Heart right ventricle (tissue), 16 donors: ENCODE measurements around the gene RXYLT1. TPM values are rescaled to one million over a fixed set of nuclear protein-coding genes. Genes with fewer than 3 reads are reported as not detected.

Source experiments
- ATAC-seq, 8 donors: fragments of 200-7000 bp; cut with Tn5 transposase; one replicate each; pipeline ENCODE4 v1.9.1; 2020; ENCODE audit warnings: mild to moderate bottlenecking in 8 of 8, moderate library complexity in 8 of 8, moderate number of reproducible peaks in 1 of 8
- DNase-seq, 2 donors: peaks; one replicate each; pipeline ENCODE4 v3.0.0-alpha.2; 2020
- H3K27ac ChIP-seq, 10 donors: fragments of 200-600 bp; sonication (generic) in 2 of 10; one replicate each; pipeline versions ENCODE4 v1.5.0 to v1.8.0; 2020 to 2022; ENCODE audit warnings: mild to moderate bottlenecking in 3 of 10
- H3K27me3 ChIP-seq, 7 donors: fragments of 200-600 bp; one replicate each; pipeline ENCODE4 v1.8.0; 2021 to 2022; ENCODE audit warnings: mild to moderate bottlenecking in 2 of 7
- H3K36me3 ChIP-seq, 9 donors: fragments of 200-600 bp; sonication (generic) in 1 of 9; one replicate each; pipeline versions ENCODE4 v1.5.0 to v1.8.0; 2020 to 2022; ENCODE audit warnings: mild to moderate bottlenecking in 2 of 9
- H3K4me1 ChIP-seq, 9 donors: fragments of 200-600 bp; sonication (generic) in 1 of 9; one replicate each; pipeline versions ENCODE4 v1.5.0 to v1.8.0; 2020 to 2022; ENCODE audit warnings: mild to moderate bottlenecking in 4 of 9
- H3K4me3 ChIP-seq, 10 donors: fragments of 200-600 bp; sonication (generic) in 2 of 10; one replicate each; pipeline versions ENCODE4 v1.5.0 to v1.8.0; 2020 to 2022; ENCODE audit warnings: mild to moderate bottlenecking in 7 of 10, moderate library complexity in 2 of 10
- H3K9me3 ChIP-seq, 11 donors: fragments of 200-600 bp in 10 of 11; sonication (generic) in 2 of 11; one replicate each; pipeline versions ENCODE4 v1.5.0 to v1.8.0; 2013 to 2022; ENCODE audit warnings: mild to moderate bottlenecking in 2 of 11, control low read depth in 1 of 11, moderate library complexity in 1 of 11
- WGBS, 2 donors: extraction: QIAGEN DNeasy Blood & Tissue Kit; methylation state at CpG; one replicate each; pipeline ENCODE4 v1.1.7; 2013; ENCODE audit warnings: inconsistent platforms in 1 of 2; 5-methylcytosine and 5-hydroxymethylcytosine counted together
- intact Hi-C, 10 donors: fragments of 100-400 bp; cut with DNase I; formaldehyde crosslinking; loops; one replicate each; pipeline versions ENCODE4 v1.11.1 to v1.14.2; 2022
- polyA plus RNA-seq, 2 donors: library from polyadenylated mRNA; stranded (reverse); fragments of 200-250 nt; gene quantifications; one replicate each; pipeline ENCODE4 v1.2.3, GENCODE V29; 2013
- total RNA-seq, 10 donors: library from RNA; stranded (reverse); fragmentation: NEBNext Ultra II Directional in 3 of 10; extraction: Animal tissue kit (Norgen Biotek cat#: 25700) in 3 of 10; gene quantifications; one replicate each; pipeline versions ENCODE4 v1.2.1 to v1.2.4, GENCODE V29; 2021 to 2023
- TF ChIP-seq, protein P1 (sequence below), 9 donors: fragments of 200-600 bp; sonication (generic) in 2 of 9; IDR thresholded peaks; one replicate each; pipeline versions ENCODE4 v1.5.0 to v1.8.0; 2021 to 2022; ENCODE audit warnings: antibody characterized with exemption in 9 of 9, mild to moderate bottlenecking in 5 of 9, moderate library complexity in 1 of 9
- donor health status: Arrhythmogenic right ventricular cardiomyopathy.
- donor health status: ischemic (EF 13 %, LVEDD 7.1; RV severe dilation, severe dysfunction).
- donor health status: healthy with polysubstance abuse.
- donor health status: DM: no; HTN: yes; CAD: no.
- donor health status: DM: no; HTN: no; CAD: no.
- donor health status: ischemic (EF 25% LVEDD 6.9; RV normal size, moderate dysfunction).
- donor health status: ischemic (EF 25% LVEDD 5.7; RV mildly dilated, moderate dysfunction).
- donor health status: healthy.
- donor health status: DM: yes; HTN: yes; CAD: no.
- donor health status: Ischemic cardiomyopathy.
- donor health status: ischemic (EF 35%, LVEDD 5.7; RV mildly dilated, moderate dysfunction).
- donor health status: nonischemic (EF 11% LVEDD 7.7; RV severe dilation, severe dysfunction).
- donor health status: DM: yes; HTN: yes; CAD: no.
- donor health status: PGD.
- donor health status: ischemic (EF 29% LVEDD 5.4; RV normal size, mild dysfunction).
- donor health status: nonischemic (EF 23%, LVEDD 6.1; RV moderate dilation, normal function).

Gene RXYLT1
- total and polyA plus RNA-seq, 12 donors, result 5.1 to 20.8 (median 16.8) TPM

DNA sequence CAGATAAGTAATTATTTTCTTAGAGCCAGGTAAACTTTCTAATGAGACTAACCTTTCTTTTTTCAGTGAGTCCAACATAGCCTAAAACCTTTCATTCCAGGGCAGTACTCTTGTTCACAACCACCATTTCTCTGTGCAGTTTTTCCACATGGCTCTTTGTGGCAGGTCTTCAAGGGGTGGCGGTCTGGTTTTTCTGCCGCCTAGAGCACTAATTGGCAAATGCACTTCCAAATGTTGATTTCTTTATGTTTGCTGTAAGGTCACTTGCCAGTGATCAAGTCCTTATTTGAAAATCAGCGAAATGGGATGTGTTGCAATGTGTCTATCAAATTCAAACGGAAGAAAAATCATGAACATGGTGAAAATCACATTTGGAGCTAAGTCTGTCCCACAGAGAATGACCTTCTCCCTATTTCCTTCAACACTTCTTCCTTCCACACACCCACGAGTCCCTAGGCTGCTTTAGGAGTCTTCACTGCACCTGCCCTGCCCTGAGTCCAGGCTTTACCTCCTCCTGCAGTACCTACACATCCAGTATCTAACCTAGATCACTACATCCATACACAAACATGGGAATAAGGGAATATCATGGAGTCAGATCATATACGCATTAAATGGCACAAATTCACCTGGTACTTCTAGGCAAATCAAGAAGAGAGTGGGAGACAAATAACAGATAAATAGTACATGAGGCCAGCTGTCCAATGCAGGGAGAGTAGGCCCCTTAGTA, 66.7 kb downstream of the RXYLT1 start:
- TF ChIP-seq, protein P1, sequence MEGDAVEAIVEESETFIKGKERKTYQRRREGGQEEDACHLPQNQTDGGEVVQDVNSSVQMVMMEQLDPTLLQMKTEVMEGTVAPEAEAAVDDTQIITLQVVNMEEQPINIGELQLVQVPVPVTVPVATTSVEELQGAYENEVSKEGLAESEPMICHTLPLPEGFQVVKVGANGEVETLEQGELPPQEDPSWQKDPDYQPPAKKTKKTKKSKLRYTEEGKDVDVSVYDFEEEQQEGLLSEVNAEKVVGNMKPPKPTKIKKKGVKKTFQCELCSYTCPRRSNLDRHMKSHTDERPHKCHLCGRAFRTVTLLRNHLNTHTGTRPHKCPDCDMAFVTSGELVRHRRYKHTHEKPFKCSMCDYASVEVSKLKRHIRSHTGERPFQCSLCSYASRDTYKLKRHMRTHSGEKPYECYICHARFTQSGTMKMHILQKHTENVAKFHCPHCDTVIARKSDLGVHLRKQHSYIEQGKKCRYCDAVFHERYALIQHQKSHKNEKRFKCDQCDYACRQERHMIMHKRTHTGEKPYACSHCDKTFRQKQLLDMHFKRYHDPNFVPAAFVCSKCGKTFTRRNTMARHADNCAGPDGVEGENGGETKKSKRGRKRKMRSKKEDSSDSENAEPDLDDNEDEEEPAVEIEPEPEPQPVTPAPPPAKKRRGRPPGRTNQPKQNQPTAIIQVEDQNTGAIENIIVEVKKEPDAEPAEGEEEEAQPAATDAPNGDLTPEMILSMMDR (IDR thresholded peaks at IDR 0.05), result no peak
- WGBS, 2 donors, result 84 to 88% methylated on average over 6 of the region's 6 CpGs
- no peak for ATAC-seq
- peaks cover 0 to 45% (median 13%) of the 10 kb centered on the region in 9 donors for H3K4me1 ChIP-seq
- no peak overlapping the region for H3K27ac ChIP-seq
- no peaks in the 10 kb centered on the region for H3K27me3 ChIP-seq
- no peaks in the 10 kb centered on the region for H3K36me3 ChIP-seq
- H3K4me3 ChIP-seq, result peak overlapping the region in 7 of 10 donors; percentile 68 to 98 (median 92)
- no peak for DNase-seq
- no peaks in the 10 kb centered on the region for H3K9me3 ChIP-seq
- intact Hi-C loops, result loop anchor here in 6 of 10 donors (5.0 to 10.0 kb wide), 7 partner anchors 98 to 558 kb away; partner anchors contain the start of gene XPOT (in 1 of the 6)

GRCh38 chr12:63848450-63848849, 68.7 kb downstream of the RXYLT1 start:
- intact Hi-C loops, result loop anchor here in 6 of 10 donors (5.0 to 10.0 kb wide), 7 partner anchors 96 to 556 kb away; partner anchors contain the start of gene XPOT (in 1 of the 6)
- ATAC-seq (no peak), DNase-seq (no peak)
- H3K9me3 ChIP-seq, result no peaks in the 10 kb centered on the region
- H3K4me3 ChIP-seq, result no peak overlapping the region
- H3K36me3 ChIP-seq, result no peaks in the 10 kb centered on the region
- WGBS, 2 donors, result 74 to 79% methylated on average over 4 of the region's 4 CpGs
- TF ChIP-seq, protein P1 (IDR thresholded peaks at IDR 0.05), result no peak
- H3K27ac ChIP-seq, result no peak overlapping the region
- peaks cover 0 to 39% (median 13%) of the 10 kb centered on the region in 9 donors for H3K4me1 ChIP-seq
- H3K27me3 ChIP-seq, result no peaks in the 10 kb centered on the region

DNA sequence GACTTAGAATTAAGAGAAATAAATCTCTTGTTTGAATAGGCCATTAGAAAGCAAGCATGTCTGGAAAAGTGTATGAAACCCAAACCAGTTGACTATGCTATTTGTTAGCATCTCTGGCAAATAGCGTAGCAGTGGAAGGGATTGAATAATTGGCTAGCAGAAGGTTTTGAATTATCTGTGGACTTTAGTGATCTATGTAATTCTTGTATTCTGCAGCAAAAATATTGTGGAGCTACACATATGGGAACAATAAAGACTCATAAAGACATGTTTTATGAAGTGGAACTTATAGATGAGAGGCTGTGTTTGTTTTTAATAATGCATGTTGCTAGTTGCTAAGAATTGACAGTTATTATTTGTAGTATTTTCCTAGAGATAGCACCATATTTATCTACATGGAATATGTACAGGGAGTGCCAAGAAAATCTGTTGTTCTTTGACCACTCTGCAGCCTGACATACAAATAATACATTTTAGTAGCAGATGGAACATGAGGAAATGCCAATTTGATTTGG, 69.5 kb downstream of the RXYLT1 start:
- ATAC-seq, result no peak
- H3K9me3 ChIP-seq, result no peaks in the 10 kb centered on the region
- 90 to 96% methylated on average over 1 of the region's 1 CpG for WGBS, 2 donors
- intact Hi-C loops, result loop anchor here in 6 of 10 donors (5.0 to 10.0 kb wide), 7 partner anchors 96 to 556 kb away; partner anchors contain the start of gene XPOT (in 1 of the 6)
- no peaks in the 10 kb centered on the region for H3K27me3 ChIP-seq
- H3K36me3 ChIP-seq, result no peaks in the 10 kb centered on the region
- peaks cover 0 to 38% (median 13%) of the 10 kb centered on the region in 9 donors for H3K4me1 ChIP-seq
- no peak overlapping the region for H3K4me3 ChIP-seq
- DNase-seq, result no peak
- H3K27ac ChIP-seq, result no peak overlapping the region
- TF ChIP-seq, protein P1 (IDR thresholded peaks at IDR 0.05), result no peak

- DNase-seq (no peak), ATAC-seq (no peak)
- intact Hi-C loops, result loop anchor here in 6 of 10 donors (5.0 to 10.0 kb wide), 7 partner anchors 95 to 555 kb away; partner anchors contain the start of gene XPOT (in 1 of the 6)
- no peaks in the 10 kb centered on the region for H3K36me3 ChIP-seq
- H3K9me3 ChIP-seq, result no peaks in the 10 kb centered on the region
- peaks cover 0 to 38% (median 13%) of the 10 kb centered on the region in 9 donors for H3K4me1 ChIP-seq
- TF ChIP-seq, protein P1 (IDR thresholded peaks at IDR 0.05), result no peak
- H3K27me3 ChIP-seq, result no peaks in the 10 kb centered on the region
- 88 to 90% methylated on average over 4 of the region's 4 CpGs for WGBS, 2 donors
- H3K27ac ChIP-seq, result no peak overlapping the region
- H3K4me3 ChIP-seq, result no peak overlapping the region
Measured at GRCh38 chr12:63849641-63850040, 69.9 kb downstream of the RXYLT1 start.
